NCI-H1694 treated with DMSO at 0.1 percent for 48 hours (cell line): Measurements from ENCODE around the gene TPBG.
"Not testable (repeated sequence)": the region's sequence is repeated elsewhere in the genome, so short reads cannot be mapped to it uniquely, and the experiment has no call there.

Experiments
- DNase-seq: peaks from one replicate; lab custom pipeline; 2025; lab: John Stamatoyannopoulos, UW

TPBG gene

DNA sequence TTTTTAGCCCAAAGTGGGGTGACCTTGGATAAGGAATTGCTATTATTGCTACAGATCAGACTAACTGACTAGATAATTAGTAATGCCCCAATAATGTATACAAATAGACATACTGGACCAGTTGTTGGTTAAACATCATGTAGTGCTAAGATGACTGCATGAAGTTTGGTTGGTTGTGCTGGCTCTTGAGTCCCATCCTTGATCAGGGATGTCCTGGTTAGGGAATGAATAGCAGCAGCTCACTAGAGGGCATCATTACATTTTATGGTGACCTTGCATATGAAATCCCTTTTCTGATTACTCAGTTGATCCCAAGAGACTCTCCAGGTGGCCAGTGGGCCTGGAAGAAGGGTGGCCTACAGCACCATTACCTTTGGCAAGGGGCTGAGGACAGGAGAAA lies 10.9 kb downstream of the TPBG start:
- DNase-seq: no peak

DNA sequence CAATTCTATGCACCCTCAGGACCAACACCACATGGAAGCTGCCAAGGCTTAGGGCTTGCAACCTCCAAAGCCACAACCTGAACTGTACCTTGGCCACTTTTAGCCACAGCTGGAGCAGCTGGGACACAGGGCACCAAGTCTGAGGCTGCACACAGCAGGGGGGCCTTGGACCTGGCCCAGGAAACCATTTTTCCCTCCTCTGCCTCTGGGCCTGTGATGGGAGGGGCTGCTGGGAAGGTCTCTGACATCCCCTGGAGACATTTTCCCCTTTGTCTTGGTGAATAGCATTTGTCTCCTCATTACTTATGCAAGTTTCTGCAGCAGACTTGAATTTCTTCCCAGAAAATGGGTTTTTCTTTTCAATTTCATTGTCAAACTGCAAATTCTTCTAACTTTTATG lies 13.0 kb downstream of the TPBG start:
- no peak for DNase-seq

DNA sequence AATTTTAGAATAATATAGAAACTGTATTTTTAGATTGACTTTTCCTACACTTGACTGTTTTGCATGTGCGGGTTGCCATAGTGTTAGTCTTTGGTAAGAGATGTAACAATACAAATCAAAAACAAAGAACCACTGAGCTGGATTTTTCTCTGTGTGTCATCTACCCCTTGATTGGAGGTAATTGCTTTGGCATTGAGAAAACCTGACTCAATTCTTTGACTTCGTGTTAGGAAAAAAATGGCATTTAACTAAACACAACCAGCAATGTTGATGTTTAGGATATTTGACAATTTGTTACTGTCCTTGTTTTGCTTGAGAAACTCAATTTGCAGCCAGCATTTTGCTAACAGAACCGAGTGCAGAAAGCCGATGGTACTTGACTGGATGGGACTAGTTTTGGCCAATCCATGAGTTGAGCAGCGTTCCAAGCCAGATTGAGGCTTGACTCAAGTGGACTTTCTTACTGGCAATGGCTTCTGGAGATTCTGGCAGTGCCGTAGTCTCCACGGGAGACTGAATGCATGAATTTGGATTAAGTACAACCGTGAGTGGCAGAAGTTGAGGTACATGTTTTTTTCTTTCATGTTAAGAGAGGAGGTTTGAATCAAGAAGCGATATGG lies 17.1 kb downstream of the TPBG start:
- DNase-seq: no peak

DNA sequence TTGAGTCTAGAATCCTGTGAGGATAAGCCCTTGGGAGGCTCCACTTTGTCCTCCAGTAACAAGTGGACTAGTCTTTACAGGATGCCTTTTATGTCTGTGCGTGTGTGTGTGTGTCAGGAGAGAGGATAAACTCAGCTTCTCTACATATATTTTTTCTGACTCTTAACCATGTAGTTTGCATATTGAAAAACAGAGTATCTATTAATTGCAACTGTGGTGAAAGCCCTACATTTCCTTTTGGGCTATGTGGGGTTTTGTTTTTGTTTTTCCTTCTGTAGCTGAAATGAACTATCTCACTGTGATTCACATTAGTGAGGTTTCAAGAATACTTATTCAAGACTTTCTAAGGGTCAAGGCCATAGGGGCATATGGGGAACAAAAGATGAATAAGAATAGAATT lies 17.7 kb downstream of the TPBG start:
- DNase-seq: no peak

- no peak for DNase-seq
These were observed 21.5 kb downstream of the TPBG start for GRCh38 chr6:82385102-82385501.

DNA sequence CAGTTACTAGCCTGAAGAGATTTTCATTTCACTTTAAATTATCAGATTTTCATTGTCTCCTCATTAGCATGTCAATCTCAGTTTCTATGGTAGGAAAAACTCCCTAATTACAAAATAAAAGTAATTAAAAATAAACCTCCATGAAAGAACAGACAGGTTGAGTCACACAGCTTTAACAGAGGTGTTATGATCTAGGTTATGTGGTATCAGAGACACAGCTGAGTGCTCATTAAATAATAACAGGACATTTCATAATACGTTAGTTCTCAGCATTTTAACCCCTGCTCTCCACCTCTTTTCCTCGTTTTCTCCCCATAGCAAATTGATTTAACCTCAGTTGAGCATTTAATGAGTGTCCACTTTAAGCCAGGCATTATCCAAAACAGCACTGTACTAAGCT lies 21.9 kb downstream of the TPBG start:
- no peak for DNase-seq

- DNase-seq: no peak
These were observed 22.3 kb downstream of the TPBG start for GRCh38 chr6:82385961-82386360.

DNA sequence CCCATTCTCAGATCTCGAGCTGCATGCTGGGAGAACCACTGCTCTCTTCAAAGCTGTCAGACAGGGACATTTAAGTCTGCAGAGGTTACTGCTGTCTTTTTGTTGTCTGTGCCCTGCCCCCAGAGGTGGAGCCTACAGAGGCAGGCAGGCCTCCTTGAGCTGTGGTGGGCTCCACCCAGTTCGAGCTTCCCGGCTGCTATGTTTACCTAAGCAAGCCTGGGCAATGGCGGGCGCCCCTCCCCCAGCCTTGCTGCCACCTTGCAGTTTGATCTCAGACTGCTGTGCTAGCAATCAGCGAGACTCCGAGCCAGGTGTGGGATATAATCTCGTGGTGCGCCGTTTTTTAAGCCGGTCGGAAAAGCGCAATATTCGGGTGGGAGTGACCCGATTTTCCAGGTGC lies 31.2 kb downstream of the TPBG start:
- DNase-seq: not testable (repeated sequence)

DNA sequence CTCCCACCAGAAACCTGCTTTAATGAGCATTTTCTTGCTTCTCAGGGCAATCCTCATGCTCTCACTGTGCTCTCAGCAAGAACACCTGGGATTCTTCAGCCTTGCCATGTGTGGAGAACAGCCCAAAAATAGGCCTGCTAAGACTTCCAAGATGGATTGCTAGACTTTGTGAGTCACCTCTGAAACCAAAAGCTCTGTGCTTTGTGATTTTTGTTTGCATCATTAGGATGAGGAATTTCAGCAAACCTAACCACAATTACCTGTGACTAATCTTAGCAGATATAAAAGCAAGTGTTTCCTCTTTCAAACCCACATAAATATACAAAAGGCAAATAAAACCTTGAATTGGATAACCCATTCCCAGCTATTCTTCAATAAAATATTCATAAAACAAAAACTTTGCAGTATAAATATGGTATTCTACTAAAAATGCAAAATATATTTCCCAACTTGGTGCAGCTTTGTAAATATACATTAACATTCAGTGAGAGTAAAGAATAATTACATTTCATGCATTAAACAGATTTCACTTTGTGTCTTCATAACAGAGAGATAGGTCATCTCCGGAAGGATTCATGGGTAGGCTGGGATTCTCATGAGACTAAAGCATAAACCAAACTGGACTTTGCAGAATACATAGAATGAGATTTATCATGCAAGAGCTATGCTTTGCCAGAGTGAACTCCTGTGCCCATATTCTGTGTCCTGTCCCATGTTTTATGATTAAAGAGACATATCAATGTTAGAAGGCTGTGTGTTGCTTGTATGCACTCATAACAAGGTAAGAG lies 33.5 kb downstream of the TPBG start:
- DNase-seq: no peak

- no peak for DNase-seq
These were observed 34.5 kb downstream of the TPBG start for GRCh38 chr6:82397962-82398692.

DNA sequence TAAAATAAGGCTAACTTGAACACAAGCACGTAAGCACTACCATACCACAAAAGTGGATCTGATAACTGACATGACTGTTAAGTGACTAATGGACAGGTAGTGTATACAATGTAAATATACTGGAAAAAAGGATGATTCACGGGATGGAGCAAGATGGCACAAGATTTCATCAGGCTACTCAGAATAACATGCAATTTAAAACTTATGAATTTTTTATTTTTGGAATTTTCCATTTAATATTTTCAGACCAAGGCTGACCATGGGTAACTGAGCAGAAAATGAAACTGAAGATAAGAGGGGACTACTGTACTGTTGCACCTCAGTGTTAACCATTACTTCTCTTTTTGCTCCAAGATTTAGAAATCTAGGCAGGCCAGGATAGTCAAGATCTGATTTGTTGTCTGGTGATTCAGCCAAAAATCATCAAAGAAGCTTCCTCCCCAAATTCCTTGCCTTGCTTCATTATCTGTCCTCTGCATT lies 45.4 kb downstream of the TPBG start:
- no peak for DNase-seq

DNA sequence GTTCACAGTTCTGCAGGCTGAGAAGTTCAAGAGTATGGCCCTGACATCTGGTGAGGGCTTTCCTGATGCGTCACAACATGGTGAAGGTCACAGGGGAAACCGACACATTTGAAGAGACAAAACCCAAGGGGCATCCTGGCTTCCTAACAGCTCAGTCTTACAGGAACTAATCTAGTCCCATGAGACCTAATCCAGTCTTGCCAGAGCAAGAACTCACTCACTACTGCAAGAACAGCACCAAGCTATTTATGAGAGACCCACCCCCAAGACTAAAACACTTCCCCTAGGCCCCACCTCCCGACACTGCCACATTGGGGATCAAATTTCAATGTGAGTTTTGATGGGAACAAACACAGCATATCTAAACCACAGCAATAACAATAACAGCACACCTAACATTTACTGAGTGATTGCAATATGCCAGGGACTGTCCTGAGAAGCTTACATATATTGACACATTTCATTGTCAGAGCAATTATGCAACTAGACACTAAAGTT lies 46.6 kb downstream of the TPBG start:
- no peak for DNase-seq

- DNase-seq: no peak
These were observed 50.3 kb downstream of the TPBG start for GRCh38 chr6:82413868-82414267.

- no peak for DNase-seq
These were observed 52.2 kb downstream of the TPBG start for GRCh38 chr6:82415820-82416219.

DNA sequence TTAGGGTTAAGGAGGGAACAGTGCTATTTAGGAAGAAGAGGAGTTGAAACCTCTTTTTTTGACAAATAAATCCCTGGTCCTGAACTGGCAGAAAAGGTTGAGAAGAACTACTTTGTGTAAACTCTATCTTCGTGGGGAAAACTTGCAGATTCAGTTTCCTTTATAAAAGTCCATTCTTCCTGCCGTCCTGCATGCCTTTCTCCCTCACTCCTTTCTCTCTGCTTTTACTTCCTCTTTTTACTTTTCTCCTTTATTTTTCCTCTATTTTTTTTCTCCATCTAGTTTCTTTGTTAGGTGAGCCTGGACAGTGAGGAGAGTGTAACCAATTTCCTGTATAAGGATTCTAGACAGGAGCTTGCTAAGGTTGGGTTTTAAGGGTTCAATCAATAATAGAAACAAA lies 52.7 kb downstream of the TPBG start:
- DNase-seq: no peak
